ENCODE data around the gene TRIM68.

Gene TRIM68

GRCh38 chr11:4615856-4616444 is 7.9 kb upstream of the TRIM68 start:
- intact Hi-C loops (cut with DNase I; ENCODE audit: low total_unique reads): no loop called here
- Histone ChIP-seq H3K9me3 (no peaks in the 10 kb centered on the region), H3K27me3 (no peaks in the 10 kb centered on the region), H3K36me3 (no peaks in the 10 kb centered on the region), H3K27ac (no peak overlapping the region), H3K4me3 (no peak overlapping the region), H3K4me1 (no peaks in the 10 kb centered on the region)
- TF ChIP-seq CTCF (IDR thresholded peaks at IDR 0.05): no peak
- no peak for DNase-seq

GRCh38 chr11:4611986-4612385 is 4.0 kb upstream of the TRIM68 start:
- Histone ChIP-seq H3K36me3 (no peaks in the 10 kb centered on the region), H3K9me3 (no peaks in the 10 kb centered on the region), H3K27me3 (no peaks in the 10 kb centered on the region), H3K27ac (no peak overlapping the region), H3K4me1 (peaks cover 0 to 8% (median 2%) of the 10 kb centered on the region in 4 donors), H3K4me3 (no peak overlapping the region)
- no peak for TF ChIP-seq CTCF (IDR thresholded peaks at IDR 0.05)
- DNase-seq: no peak
- intact Hi-C loops (cut with DNase I; ENCODE audit: low total_unique reads): no loop called here

GRCh38 chr11:4610258-4610935 is 2.4 kb upstream of the TRIM68 start:
- intact Hi-C loops (cut with DNase I; ENCODE audit: low total_unique reads): no loop called here
- H3K4me1 ChIP-seq: peaks cover 0 to 17% (median 9%) of the 10 kb centered on the region in 4 donors
- H3K27me3 ChIP-seq: no peaks in the 10 kb centered on the region
- no peaks in the 10 kb centered on the region for H3K36me3 ChIP-seq
- H3K4me3 ChIP-seq: peak overlapping the region; percentile 7 to 15
- no peaks in the 10 kb centered on the region for H3K9me3 ChIP-seq
- DNase-seq: no peak
- peak overlapping the region in 1 of 2 donors; percentile 45 for H3K27ac ChIP-seq
- no peak for TF ChIP-seq CTCF (IDR thresholded peaks at IDR 0.05)

GRCh38 chr11:4607096-4607495 is 935 bp downstream of the TRIM68 start:
- peaks cover 8 to 24% (median 20%) of the 10 kb centered on the region in 3 donors for H3K36me3 ChIP-seq
- peaks cover 0 to 17% (median 9%) of the 10 kb centered on the region in 4 donors for H3K4me1 ChIP-seq
- intact Hi-C loops (cut with DNase I; ENCODE audit: low total_unique reads): no loop called here
- no peaks in the 10 kb centered on the region for H3K27me3 ChIP-seq
- no peak for DNase-seq
- peak overlapping the region; percentile 62 to 79 for H3K4me3 ChIP-seq
- H3K9me3 ChIP-seq: no peaks in the 10 kb centered on the region
- peak overlapping the region; percentile 84 to 89 for H3K27ac ChIP-seq
- TF ChIP-seq CTCF (IDR thresholded peaks at IDR 0.05): no peak

GRCh38 chr11:4606231-4607015 is 1.6 kb downstream of the TRIM68 start:
- Histone ChIP-seq H3K4me1 (peaks cover 0 to 17% (median 9%) of the 10 kb centered on the region in 4 donors), H3K4me3 (peak overlapping the region; percentile 62 to 79), H3K27ac (peak overlapping the region in 1 of 2 donors; percentile 89), H3K36me3 (peaks cover 15 to 31% (median 27%) of the 10 kb centered on the region in 3 donors), H3K9me3 (no peaks in the 10 kb centered on the region), H3K27me3 (no peaks in the 10 kb centered on the region)
- intact Hi-C loops (cut with DNase I; ENCODE audit: low total_unique reads): no loop called here
- DNase-seq: no peak
- no peak for TF ChIP-seq CTCF (IDR thresholded peaks at IDR 0.05)

All from tibial artery (tissue), 4 donors.